ENCODE measurements around the gene CDK2.

The CDK2 gene

GRCh38 chr12:56011509-56012090 is 45.0 kb downstream of the CDK2 start:
- no peak for TF ChIP-seq FOXP2 (optimal IDR thresholded peaks at IDR 0.05; ENCODE audit: borderline replicate concordance, extremely low read depth, extremely low read length, insufficient read depth)
- TF ChIP-seq TAF1 (IDR thresholded peaks at IDR 0.05; ENCODE audit: borderline replicate concordance, insufficient read depth, low read length): no peak
- no peak for TF ChIP-seq REST (IDR thresholded peaks at IDR 0.05; ENCODE audit: insufficient read depth in 1 of 2, low read depth in 2 of 2, low read length in 2 of 2)
- no peak for TF ChIP-seq SIN3A (IDR thresholded peaks at IDR 0.05; ENCODE audit: borderline replicate concordance, insufficient read depth, low read length)
- no peak for TF ChIP-seq POLR2AphosphoS5 (IDR thresholded peaks at IDR 0.05; ENCODE audit: low read depth, low read length)

- TF ChIP-seq SIN3A (IDR thresholded peaks at IDR 0.05; ENCODE audit: borderline replicate concordance, insufficient read depth, low read length) (no peak), FOXP2 (optimal IDR thresholded peaks at IDR 0.05; ENCODE audit: borderline replicate concordance, extremely low read depth, extremely low read length, insufficient read depth) (no peak), POLR2AphosphoS5 (IDR thresholded peaks at IDR 0.05; ENCODE audit: low read depth, low read length) (no peak), REST (IDR thresholded peaks at IDR 0.05; ENCODE audit: insufficient read depth in 1 of 2, low read depth in 2 of 2, low read length in 2 of 2) (no peak), TAF1 (IDR thresholded peaks at IDR 0.05; ENCODE audit: borderline replicate concordance, insufficient read depth, low read length) (no peak)
Measured at GRCh38 chr12:56013482-56013881, 46.9 kb downstream of the CDK2 start.

GRCh38 chr12:56014205-56014604 is 47.6 kb downstream of the CDK2 start:
- TF ChIP-seq REST (IDR thresholded peaks at IDR 0.05; ENCODE audit: insufficient read depth in 1 of 2, low read depth in 2 of 2, low read length in 2 of 2) (no peak), POLR2AphosphoS5 (IDR thresholded peaks at IDR 0.05; ENCODE audit: low read depth, low read length) (no peak), TAF1 (IDR thresholded peaks at IDR 0.05; ENCODE audit: borderline replicate concordance, insufficient read depth, low read length) (no peak), FOXP2 (optimal IDR thresholded peaks at IDR 0.05; ENCODE audit: borderline replicate concordance, extremely low read depth, extremely low read length, insufficient read depth) (no peak), SIN3A (IDR thresholded peaks at IDR 0.05; ENCODE audit: borderline replicate concordance, insufficient read depth, low read length) (no peak)

- TF ChIP-seq FOXP2 (optimal IDR thresholded peaks at IDR 0.05; ENCODE audit: borderline replicate concordance, extremely low read depth, extremely low read length, insufficient read depth) (no peak), TAF1 (IDR thresholded peaks at IDR 0.05; ENCODE audit: borderline replicate concordance, insufficient read depth, low read length) (no peak), REST (IDR thresholded peaks at IDR 0.05; ENCODE audit: insufficient read depth in 1 of 2, low read depth in 2 of 2, low read length in 2 of 2) (no peak), SIN3A (IDR thresholded peaks at IDR 0.05; ENCODE audit: borderline replicate concordance, insufficient read depth, low read length) (no peak), POLR2AphosphoS5 (IDR thresholded peaks at IDR 0.05; ENCODE audit: low read depth, low read length) (no peak)
Measured at GRCh38 chr12:56017181-56017580, 50.6 kb downstream of the CDK2 start.

Data from PFSK-1 (cell line).